K562 (cell line): ENCODE results near the gene HSPA1B. TPM values are rescaled to one million over a fixed set of nuclear protein-coding genes. Genes with fewer than 3 reads are reported as not detected.
A peak's percentile ranks its signal among the peaks of the same experiment; 100 is the strongest.

Source experiments
- COPS2 ChIP-seq: fragments of 450-650 bp; conservative IDR thresholded peaks from 2 replicates; pipeline ENCODE4 v1.6.1; 2016; ENCODE audit warnings: mild to moderate bottlenecking, moderate library complexity
- GTF2A2 ChIP-seq: IDR thresholded peaks from 2 replicates; pipeline ENCODE4 v1.6.1; 2016; ENCODE audit warnings: mild to moderate bottlenecking, missing genetic modification characterization, missing compliant biosample characterization
- HNRNPL ChIP-seq: fragments of 200-400 bp; formaldehyde crosslinking; IDR thresholded peaks from 2 replicates; pipeline ENCODE4 v1.6.1; 2017; ENCODE audit warnings: low read depth, mild to moderate bottlenecking, low read length
- KDM4B ChIP-seq, 2 experiments: fragments of 450-650 bp in 1 of 2; sonication (generic) in 1 of 2; IDR thresholded peaks; 2 replicates each; pipeline ENCODE4 v1.6.1; 2016 to 2017; ENCODE audit warnings: borderline replicate concordance in 2 of 2, antibody characterized with exemption in 1 of 2, low read depth in 1 of 2, mild to moderate bottlenecking in 1 of 2
- KLF16 ChIP-seq: IDR thresholded peaks from 2 replicates; pipeline ENCODE4 v1.6.1; 2016; ENCODE audit warnings: antibody characterized with exemption
- MCM3 ChIP-seq: fragments of 450-650 bp; IDR thresholded peaks from 2 replicates; pipeline ENCODE4 v1.6.1; 2016
- MTA2 ChIP-seq: fragments of 450-650 bp; IDR thresholded peaks from 2 replicates; pipeline ENCODE4 v1.6.1; 2016; ENCODE audit warnings: low read depth
- NCOA4 ChIP-seq: fragments of 450-650 bp; IDR thresholded peaks from 2 replicates; pipeline ENCODE4 v1.6.1; 2018; ENCODE audit warnings: mild to moderate bottlenecking; ENCODE audit not compliant: partially characterized antibody
- PML ChIP-seq: IDR thresholded peaks from 2 replicates; pipeline ENCODE4 v1.6.1; 2012; ENCODE audit warnings: low read length, inconsistent platforms
- POLR2G ChIP-seq: fragments of 200-400 bp; formaldehyde crosslinking; IDR thresholded peaks from 2 replicates; pipeline ENCODE4 v1.6.1; 2017; ENCODE audit warnings: low read depth, mild to moderate bottlenecking, antibody characterized with exemption, low read length, moderate library complexity
- SIRT6 ChIP-seq: IDR thresholded peaks from one replicate; pipeline ENCODE4 v1.6.1; 2012; ENCODE audit warnings: low read depth, mild to moderate bottlenecking, control low read depth, inconsistent platforms, low read length, moderate library complexity
- TAF9B ChIP-seq: fragments of 450-650 bp; IDR thresholded peaks from 2 replicates; pipeline ENCODE4 v1.6.1; 2018; ENCODE audit warnings: mild to moderate bottlenecking; ENCODE audit not compliant: partially characterized antibody
- ZFP36 ChIP-seq: fragments of 150-350 bp; IDR thresholded peaks from 2 replicates; pipeline ENCODE4 v1.6.1; 2018; ENCODE audit warnings: low read length, low read depth; ENCODE audit not compliant: partially characterized antibody
- ZNF668 ChIP-seq: fragments of 250-450 bp; sonication (Bioruptor Pico); IDR thresholded peaks from 2 replicates; pipeline ENCODE4 v1.8.0; 2022; ENCODE audit warnings: mild to moderate bottlenecking, inconsistent platforms
- ZZZ3 ChIP-seq: fragments of 450-650 bp; IDR thresholded peaks from 2 replicates; pipeline ENCODE4 v1.6.1; 2016; ENCODE audit warnings: antibody characterized with exemption, mild to moderate bottlenecking, moderate library complexity
- polyA plus RNA-seq, 8 experiments: library from polyadenylated mRNA; depleted of rRNA in 4 of 8; stranded (reverse) in 5 of 8; unstranded in 3 of 8; fragments of >200 nt; fragmentation: Nextera tagmentation in 2 of 8; fragmentation: Illumina TruSeq in 1 of 8; extraction: Ambion mirVana in 2 of 8; extraction: Trizol in 1 of 8; gene quantifications; 2 replicates each; pipeline versions ENCODE4 v1.2.1 to v1.2.3, GENCODE V29; 2011 to 2014; ENCODE audit warnings: inconsistent platforms in 1 of 8, missing spikeins in 1 of 8
- total RNA-seq, 7 experiments: library from RNA; depleted of rRNA in 6 of 7; stranded (reverse); fragments of >200 nt in 6 of 7; fragmentation: Illumina TruSeq in 2 of 7; extraction: Trizol in 2 of 7; gene quantifications; 2 replicates each; pipeline versions ENCODE4 v1.2.1 to v1.2.3, GENCODE V29; 2011 to 2021; ENCODE audit warnings: low replicate concordance in 1 of 7
- TF ChIP-seq, protein P1 (sequence below): sonication (generic); formaldehyde crosslinking; IDR thresholded peaks from 2 replicates; pipeline ENCODE4 v1.8.1; 2023; ENCODE audit warnings: mild to moderate bottlenecking, missing genetic modification reagents
- TF ChIP-seq, protein P2 (sequence below): IDR thresholded peaks from 2 replicates; pipeline ENCODE4 v1.6.1; 2011; ENCODE audit warnings: borderline replicate concordance, low read depth, mild to moderate bottlenecking, moderate library complexity, low read length; ENCODE audit not compliant: insufficient read depth, poor library complexity, severe bottlenecking
- TF ChIP-seq, protein P3 (sequence below), 2 experiments: IDR thresholded peaks; 2 replicates each; pipeline ENCODE4 v1.6.1; 2011; ENCODE audit warnings: borderline replicate concordance in 1 of 2, control low read depth in 1 of 2, low read depth in 1 of 2, low read length in 1 of 2, mild to moderate bottlenecking in 1 of 2, mixed read lengths in 1 of 2, moderate library complexity in 1 of 2; ENCODE audit not compliant: insufficient read depth in 1 of 2, insufficient read length in 1 of 2, poor library complexity in 1 of 2, severe bottlenecking in 1 of 2; ENCODE audit errors: extremely low read depth in 1 of 2
- TF ChIP-seq, protein P4 (sequence below): fragments of 450-650 bp; IDR thresholded peaks from 2 replicates; pipeline ENCODE4 v1.6.1; 2016
- TF ChIP-seq, protein P5 (sequence below): fragments of 250-450 bp; sonication (Bioruptor Pico); IDR thresholded peaks from 2 replicates; pipeline ENCODE4 v1.8.0; 2022; ENCODE audit warnings: moderate library complexity, mild to moderate bottlenecking, inconsistent platforms

Gene HSPA1B
- total and polyA plus RNA-seq, 9 of the 15 experiments (the other 6 are each of a cell fraction or from before 2014, with no cell fraction given), result 0.27 to 227 (median 51.2) TPM

DNA sequence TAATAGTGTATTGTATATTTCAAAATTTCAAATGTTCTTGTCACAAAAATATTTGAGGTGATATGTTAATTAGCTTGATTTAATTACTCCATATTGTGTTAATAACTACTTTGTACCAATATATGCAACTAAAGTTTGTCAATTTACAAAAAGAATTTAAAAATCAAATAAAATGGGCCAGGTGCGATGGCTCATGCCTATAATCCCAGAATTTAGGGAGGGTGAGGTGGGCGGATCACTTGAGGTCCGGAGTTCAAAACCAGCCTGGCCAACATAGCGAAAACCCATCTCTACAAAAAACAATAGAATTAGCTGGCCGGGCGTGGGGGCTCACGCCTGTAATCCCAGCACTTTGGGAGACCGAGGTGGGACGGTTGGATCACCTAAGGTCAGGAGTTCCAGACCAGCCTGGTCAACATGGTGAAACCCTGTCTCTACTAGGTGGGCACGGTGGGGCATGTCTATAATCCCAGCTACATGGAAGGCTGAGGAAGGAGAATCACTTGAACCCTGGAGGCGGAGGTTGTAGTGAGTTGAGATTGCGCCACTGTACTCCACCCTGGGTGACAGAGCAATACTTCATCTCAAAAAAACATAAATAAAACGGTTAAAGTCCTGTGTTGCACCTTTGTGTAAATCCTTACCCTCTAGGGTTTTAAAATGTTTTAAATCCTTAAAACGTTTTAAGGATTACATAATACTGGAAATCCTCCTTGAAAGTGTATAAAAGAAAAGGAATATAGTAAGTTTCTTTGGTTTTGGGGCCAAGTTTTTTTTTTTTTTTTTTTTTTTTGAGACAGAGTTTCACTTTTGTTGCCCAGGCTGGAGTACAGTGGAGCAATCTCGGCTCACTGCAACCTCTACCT, 4.0 kb downstream of the HSPA1B start (continued):
- TF ChIP-seq, protein P1, sequence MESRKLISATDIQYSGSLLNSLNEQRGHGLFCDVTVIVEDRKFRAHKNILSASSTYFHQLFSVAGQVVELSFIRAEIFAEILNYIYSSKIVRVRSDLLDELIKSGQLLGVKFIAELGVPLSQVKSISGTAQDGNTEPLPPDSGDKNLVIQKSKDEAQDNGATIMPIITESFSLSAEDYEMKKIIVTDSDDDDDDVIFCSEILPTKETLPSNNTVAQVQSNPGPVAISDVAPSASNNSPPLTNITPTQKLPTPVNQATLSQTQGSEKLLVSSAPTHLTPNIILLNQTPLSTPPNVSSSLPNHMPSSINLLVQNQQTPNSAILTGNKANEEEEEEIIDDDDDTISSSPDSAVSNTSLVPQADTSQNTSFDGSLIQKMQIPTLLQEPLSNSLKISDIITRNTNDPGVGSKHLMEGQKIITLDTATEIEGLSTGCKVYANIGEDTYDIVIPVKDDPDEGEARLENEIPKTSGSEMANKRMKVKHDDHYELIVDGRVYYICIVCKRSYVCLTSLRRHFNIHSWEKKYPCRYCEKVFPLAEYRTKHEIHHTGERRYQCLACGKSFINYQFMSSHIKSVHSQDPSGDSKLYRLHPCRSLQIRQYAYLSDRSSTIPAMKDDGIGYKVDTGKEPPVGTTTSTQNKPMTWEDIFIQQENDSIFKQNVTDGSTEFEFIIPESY (CRISPR knock-in tag), result no peak
- no peak for TF ChIP-seq KDM4B (IDR thresholded peaks at IDR 0.05; ENCODE audit: borderline replicate concordance in 2 of 2, low read depth in 1 of 2)
- TF ChIP-seq, protein P2, sequence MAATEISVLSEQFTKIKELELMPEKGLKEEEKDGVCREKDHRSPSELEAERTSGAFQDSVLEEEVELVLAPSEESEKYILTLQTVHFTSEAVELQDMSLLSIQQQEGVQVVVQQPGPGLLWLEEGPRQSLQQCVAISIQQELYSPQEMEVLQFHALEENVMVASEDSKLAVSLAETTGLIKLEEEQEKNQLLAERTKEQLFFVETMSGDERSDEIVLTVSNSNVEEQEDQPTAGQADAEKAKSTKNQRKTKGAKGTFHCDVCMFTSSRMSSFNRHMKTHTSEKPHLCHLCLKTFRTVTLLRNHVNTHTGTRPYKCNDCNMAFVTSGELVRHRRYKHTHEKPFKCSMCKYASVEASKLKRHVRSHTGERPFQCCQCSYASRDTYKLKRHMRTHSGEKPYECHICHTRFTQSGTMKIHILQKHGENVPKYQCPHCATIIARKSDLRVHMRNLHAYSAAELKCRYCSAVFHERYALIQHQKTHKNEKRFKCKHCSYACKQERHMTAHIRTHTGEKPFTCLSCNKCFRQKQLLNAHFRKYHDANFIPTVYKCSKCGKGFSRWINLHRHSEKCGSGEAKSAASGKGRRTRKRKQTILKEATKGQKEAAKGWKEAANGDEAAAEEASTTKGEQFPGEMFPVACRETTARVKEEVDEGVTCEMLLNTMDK, result no peak
- no peak for TF ChIP-seq GTF2A2 (tag)
- no peak for TF ChIP-seq NCOA4
- TF ChIP-seq TAF9B, result no peak
- TF ChIP-seq SIRT6, result no peak
- no peak for TF ChIP-seq ZZZ3
- no peak for TF ChIP-seq POLR2G
- no peak for TF ChIP-seq MCM3
- TF ChIP-seq ZFP36, result no peak
- TF ChIP-seq KLF16, result no peak
- no peak for TF ChIP-seq HNRNPL
- TF ChIP-seq ZNF668 (CRISPR knock-in tag), result no peak
- TF ChIP-seq MTA2, result peak; percentile 5; the same call in 1 of the 2 replicates
- TF ChIP-seq, protein P3, sequence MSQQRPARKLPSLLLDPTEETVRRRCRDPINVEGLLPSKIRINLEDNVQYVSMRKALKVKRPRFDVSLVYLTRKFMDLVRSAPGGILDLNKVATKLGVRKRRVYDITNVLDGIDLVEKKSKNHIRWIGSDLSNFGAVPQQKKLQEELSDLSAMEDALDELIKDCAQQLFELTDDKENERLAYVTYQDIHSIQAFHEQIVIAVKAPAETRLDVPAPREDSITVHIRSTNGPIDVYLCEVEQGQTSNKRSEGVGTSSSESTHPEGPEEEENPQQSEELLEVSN (IDR thresholded peaks at IDR 0.05; ENCODE audit: borderline replicate concordance in 1 of 2, extremely low read depth in 1 of 2, insufficient read depth in 1 of 2, insufficient read length in 1 of 2, low read depth in 1 of 2, low read length in 1 of 2, poor library complexity in 1 of 2, severe bottlenecking in 1 of 2), result no peak
- peak; percentile 9; the same call in 1 of the 2 replicates for TF ChIP-seq PML
- TF ChIP-seq, protein P4, sequence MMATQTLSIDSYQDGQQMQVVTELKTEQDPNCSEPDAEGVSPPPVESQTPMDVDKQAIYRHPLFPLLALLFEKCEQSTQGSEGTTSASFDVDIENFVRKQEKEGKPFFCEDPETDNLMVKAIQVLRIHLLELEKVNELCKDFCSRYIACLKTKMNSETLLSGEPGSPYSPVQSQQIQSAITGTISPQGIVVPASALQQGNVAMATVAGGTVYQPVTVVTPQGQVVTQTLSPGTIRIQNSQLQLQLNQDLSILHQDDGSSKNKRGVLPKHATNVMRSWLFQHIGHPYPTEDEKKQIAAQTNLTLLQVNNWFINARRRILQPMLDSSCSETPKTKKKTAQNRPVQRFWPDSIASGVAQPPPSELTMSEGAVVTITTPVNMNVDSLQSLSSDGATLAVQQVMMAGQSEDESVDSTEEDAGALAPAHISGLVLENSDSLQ, result peak; percentile 70
- TF ChIP-seq, protein P5, sequence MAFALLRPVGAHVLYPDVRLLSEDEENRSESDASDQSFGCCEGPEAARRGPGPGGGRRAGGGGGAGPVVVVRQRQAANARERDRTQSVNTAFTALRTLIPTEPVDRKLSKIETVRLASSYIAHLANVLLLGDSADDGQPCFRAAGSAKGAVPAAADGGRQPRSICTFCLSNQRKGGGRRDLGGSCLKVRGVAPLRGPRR (CRISPR knock-in tag), result peak; percentile 63; the same call in 1 of the 2 replicates
- no peak for TF ChIP-seq COPS2
